Measurements from ENCODE around the gene DMC1.
"Not testable (repeated sequence)": the region's sequence is repeated elsewhere in the genome, so short reads cannot be mapped to it uniquely, and the experiment has no call there.

DMC1 gene, protein sequence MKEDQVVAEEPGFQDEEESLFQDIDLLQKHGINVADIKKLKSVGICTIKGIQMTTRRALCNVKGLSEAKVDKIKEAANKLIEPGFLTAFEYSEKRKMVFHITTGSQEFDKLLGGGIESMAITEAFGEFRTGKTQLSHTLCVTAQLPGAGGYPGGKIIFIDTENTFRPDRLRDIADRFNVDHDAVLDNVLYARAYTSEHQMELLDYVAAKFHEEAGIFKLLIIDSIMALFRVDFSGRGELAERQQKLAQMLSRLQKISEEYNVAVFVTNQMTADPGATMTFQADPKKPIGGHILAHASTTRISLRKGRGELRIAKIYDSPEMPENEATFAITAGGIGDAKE

DNA sequence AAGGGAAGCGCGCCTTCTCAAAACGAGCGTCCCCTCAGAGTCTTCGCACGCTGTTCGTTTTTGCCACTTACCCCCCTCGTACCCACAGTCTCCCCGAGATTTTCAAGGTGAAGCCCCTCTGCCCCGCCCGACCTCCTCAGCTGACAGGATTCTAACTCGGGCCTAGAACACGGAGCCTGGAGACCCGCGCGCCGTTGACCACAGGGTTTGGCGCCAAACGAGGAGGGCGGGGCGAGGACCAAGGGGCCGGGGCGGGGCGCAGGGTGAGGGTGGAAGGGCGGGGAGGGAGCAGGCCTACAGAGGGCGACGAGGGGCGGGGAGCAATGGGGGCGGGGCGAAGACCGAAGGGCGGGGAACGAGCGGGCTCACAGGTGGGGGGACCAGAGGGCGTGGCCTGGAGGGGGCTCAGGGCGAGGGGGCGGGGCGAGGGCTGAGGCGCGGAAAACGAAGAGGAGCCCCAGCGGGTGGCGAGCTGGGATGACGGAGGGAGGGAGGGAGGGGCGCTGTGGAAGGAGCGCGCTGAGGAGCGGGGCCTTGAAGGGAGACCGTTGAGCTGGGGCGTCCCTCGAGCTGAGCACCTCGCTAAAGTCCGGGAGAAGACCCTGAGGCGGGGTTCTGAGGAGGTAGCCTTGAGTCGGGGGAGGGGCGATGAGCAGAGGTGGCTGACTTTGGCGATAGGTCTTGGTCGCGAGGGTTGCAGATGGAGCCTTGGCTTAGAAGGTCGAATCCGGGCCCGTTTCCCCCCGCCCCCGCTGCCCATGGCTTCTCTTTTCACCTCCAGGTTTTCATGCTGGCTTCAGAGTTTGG lies at the start of gene DMC1:
DMC1 (minus strand) TSS at position 212 of the 807 bp plus-strand sequence. CDS start 1,927 bp downstream, outside the sequence.
- peak; percentile 93 to 99 for DNase-seq (ENCODE audit: low read depth in 2 of 2)

DNA sequence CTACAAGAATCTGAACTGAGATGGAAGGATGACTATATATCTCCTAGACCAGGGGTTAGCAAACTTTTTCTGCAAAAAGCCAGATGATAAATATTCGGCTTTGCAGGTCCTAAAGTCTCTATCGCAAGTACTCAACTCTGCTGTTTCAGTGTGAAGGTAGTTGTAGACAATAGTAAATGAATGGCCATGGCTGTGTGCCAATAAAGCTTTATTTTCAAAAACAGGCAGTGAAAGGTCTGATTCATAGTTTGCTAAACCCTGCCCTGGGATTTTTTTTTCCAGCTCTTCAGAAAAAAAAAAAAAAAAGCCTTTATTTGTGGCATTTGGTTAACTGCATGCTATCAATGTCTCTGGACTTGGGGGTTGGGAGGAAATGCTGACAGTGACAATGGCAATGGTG lies 48.7 kb upstream of the DMC1 start:
- no peak for DNase-seq (ENCODE audit: low read depth in 2 of 2)

DNA sequence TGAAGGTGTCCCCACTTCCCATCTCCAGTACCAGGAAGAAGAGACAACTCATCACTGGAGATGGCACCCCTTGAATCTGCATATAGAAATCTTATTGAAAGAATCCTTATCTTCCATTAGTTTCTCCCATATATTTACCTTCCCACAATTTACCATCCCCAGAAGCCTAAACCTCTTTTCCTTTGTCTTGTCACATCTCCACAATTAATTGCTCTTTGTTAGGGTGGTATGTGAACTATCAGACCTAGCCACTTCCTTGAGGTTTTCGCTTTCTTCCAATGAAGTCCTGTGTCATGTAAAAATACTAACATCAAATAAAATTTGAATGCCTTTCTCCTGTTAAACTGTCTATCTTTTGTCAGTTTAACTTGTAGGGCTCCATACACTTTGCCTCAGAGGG lies 48.3 kb upstream of the DMC1 start:
- DNase-seq (ENCODE audit: low read depth in 2 of 2) = no peak

DNA sequence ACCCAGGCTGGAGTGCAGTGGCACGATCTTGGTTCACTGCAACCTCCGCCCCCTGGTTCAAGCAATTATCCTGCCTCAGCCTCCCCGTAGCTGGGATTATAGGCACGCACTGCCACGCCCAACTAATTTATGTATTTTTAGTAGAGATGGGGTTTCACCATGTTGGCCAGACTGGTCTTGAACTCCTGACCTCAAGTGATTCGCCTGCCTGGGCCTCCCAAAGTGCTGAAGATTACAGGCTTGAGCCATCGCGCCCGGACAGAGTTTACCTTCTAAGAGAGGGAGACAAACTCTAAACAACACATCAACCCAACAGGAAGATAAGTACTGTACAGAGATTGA lies 45.1 kb upstream of the DMC1 start:
- DNase-seq (ENCODE audit: low read depth in 2 of 2) = not testable (repeated sequence)

- no peak for DNase-seq (ENCODE audit: low read depth in 2 of 2)
Measured at GRCh38 chr22:38614332-38615063, 44.5 kb upstream of the DMC1 start.

DNA sequence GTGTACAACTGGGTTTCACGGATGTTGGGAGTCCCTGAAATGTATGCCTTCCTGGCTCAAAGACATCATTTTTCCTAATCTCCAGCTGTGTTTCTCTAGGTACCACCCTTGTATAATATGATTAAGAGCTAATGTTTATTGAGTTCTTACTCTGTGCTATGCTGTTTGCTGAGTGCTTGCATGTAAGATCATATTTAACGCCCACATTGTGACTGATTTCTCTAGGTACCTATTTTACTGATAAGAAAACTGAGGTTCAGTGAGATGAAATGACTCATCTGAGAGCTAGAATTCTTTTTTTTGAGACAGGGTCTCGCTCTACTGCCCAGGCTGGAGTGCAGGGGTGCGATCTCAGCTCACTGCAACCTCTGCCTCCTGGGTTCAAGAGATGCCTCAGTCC lies 43.6 kb upstream of the DMC1 start:
- no peak for DNase-seq (ENCODE audit: low read depth in 2 of 2)

GRCh38 chr22:38612217-38613006 lies 42.4 kb upstream of the DMC1 start:
- no peak for DNase-seq (ENCODE audit: low read depth in 2 of 2)

GRCh38 chr22:38611559-38611958 lies 41.6 kb upstream of the DMC1 start:
- no peak for DNase-seq (ENCODE audit: low read depth in 2 of 2)

- DNase-seq (ENCODE audit: low read depth in 2 of 2) = no peak
Measured at GRCh38 chr22:38610234-38610633, 40.3 kb upstream of the DMC1 start.

- no peak for DNase-seq (ENCODE audit: low read depth in 2 of 2)
Measured at GRCh38 chr22:38608992-38609750, 39.2 kb upstream of the DMC1 start.

GRCh38 chr22:38607680-38608079 lies 37.7 kb upstream of the DMC1 start:
- no peak for DNase-seq (ENCODE audit: low read depth in 2 of 2)

DNA sequence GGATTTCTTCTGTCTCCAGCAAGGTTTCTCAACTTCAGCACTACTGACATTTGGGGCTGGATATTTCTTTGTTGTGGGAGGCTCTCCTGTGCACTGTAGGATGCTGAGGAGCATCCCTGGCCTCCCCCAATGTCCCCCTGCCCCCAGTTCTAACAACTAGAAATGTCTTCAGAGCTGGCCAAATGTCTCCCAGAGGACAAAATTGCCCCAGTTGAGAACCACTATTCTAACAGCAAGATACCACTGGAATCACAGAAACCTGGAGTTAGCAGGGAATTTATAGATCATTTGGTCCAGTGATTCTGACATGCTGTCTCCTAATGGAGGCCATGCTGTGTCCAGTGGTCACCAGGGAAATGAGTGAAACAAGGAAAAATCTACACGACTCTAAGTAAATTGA lies 32.2 kb upstream of the DMC1 start:
- DNase-seq (ENCODE audit: low read depth in 2 of 2) = no peak

- no peak for DNase-seq (ENCODE audit: low read depth in 2 of 2)
Measured at GRCh38 chr22:38601221-38601764, 31.3 kb upstream of the DMC1 start.

GRCh38 chr22:38599466-38599865 lies 29.5 kb upstream of the DMC1 start:
- no peak for DNase-seq (ENCODE audit: low read depth in 2 of 2)

GRCh38 chr22:38582923-38583322 lies 12.9 kb upstream of the DMC1 start:
- not testable (repeated sequence) for DNase-seq (ENCODE audit: low read depth in 2 of 2)

DNA sequence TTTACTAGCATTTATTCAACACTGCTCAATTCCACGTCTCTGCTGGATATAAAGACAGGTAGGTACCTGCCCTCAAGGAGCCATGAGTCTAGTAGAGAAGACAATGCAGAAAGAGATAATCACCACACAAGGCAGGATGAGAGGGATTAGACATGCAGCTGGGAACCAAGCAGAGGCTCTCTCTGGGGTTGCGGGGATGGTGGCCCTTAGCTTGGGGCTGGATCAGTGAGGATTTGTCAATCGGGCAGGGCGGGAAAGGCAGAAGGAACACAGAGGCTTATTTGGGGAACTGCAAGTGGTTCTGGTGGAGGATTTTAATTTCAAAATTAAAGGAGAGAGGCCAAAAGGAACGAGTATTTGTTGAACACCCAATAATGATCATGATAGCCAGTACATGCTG lies 8.5 kb upstream of the DMC1 start:
- DNase-seq (ENCODE audit: low read depth in 2 of 2) = no peak

DNA sequence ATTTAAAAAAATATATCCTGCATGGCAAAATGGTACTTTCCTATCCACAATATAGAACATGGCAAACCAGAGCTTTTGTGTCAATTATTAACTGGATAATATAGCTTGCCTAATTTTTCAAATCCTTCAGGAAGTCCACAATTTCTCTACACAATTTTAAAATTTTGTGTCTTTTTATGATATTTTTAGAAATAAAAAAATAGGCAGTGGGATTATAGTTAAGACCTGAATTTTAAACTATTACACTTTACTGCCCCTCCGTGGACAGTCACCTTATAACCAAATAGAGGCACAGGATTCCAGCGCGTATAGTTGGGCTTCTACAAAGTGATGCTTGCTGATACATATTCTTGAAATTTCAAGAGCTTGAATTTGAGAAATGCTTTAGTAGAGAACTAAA lies 2.1 kb upstream of the DMC1 start:
- no peak for DNase-seq (ENCODE audit: low read depth in 2 of 2)

DNA sequence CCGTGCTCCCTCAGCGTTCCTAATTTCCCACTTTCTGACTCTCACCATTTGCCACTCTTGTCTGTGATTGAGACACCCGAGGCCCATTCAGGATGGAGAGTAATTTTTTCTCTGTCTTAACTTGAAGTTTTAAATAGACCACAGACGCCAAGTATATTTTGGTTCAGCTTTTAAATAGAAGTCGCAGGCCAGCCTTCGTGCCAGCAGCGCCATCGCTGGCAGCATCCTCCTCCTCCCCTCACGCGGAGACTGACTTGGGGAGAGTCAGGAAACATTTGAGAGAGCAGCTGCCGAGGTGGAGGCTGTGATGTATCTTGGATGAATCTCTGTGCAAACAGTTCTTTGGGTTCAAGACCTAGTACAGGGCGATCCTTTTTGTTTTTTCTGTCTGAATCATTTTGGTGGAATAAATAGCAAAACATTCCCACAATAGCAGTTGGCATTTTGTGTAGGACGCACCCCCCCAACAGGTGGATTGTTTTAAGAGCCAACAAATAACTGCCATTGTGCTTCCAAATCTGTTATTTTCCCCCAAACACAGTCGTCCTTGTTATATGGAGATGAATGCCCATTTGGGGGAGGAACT lies 889 bp upstream of the DMC1 start:
- DNase-seq (ENCODE audit: low read depth in 2 of 2) = no peak

DNA sequence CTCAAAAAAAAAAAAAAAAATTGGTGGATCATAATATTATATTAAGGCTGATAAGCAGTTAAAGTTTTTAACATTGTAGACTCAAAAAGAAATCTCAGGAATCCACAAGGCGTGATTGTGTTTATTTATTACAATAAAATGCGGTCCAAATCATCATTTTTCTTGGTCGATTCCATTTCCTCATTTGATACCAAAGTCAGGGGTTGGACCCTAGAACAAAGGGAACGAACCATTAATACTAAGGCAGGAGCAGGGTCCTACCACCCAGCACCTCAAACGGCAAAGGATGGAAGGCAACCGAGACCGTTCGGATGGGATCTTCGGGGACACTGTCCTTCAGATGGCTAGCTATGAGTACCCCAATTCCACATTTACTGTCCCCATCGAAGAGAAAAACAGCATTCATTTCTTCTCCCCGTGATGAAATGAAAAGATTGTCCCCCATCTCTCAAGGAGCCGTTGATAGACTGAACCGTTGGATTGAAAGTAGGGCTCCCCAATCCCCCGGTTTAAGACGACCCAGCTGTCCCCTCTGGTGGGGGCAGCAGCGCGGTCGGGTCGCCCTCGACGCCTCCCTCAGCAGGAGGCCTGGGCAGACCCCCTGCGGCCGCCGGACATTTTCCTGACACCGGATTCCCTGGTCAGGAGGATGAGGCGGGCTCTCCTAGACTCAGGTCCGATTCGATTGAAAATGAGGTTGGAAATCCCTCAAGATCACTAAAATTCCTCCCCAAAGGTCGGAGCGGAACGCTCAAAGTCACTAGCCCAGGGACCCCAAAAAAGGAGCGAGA lies 607 bp downstream of the DMC1 start:
- DNase-seq (ENCODE audit: low read depth in 2 of 2) = no peak
